HK-2 (cell line): Measurements from ENCODE around the gene ADD1.
"Not testable (repeated sequence)": the region's sequence is repeated elsewhere in the genome, so short reads cannot be mapped to it uniquely, and the experiment has no call there.

Experiments used
- DNase-seq: peaks from one replicate; pipeline ENCODE4 v3.0.0-alpha.2; 2018; ENCODE audit not compliant: unreplicated experiment

ADD1 gene

GRCh38 chr4:2886161-2886560 lies 42.5 kb downstream of the ADD1 start:
- DNase-seq = no peak

GRCh38 chr4:2886622-2887021 lies 43.0 kb downstream of the ADD1 start:
- no peak for DNase-seq

GRCh38 chr4:2887343-2887742 lies 43.7 kb downstream of the ADD1 start:
- DNase-seq = no peak

- no peak for DNase-seq
Observed at GRCh38 chr4:2888886-2889285, 45.2 kb downstream of the ADD1 start.

- no peak for DNase-seq
Observed at GRCh38 chr4:2891294-2891693, 47.6 kb downstream of the ADD1 start.

- DNase-seq = no peak
Observed at GRCh38 chr4:2893772-2894171, 50.1 kb downstream of the ADD1 start.

GRCh38 chr4:2898001-2898400 lies 54.4 kb downstream of the ADD1 start:
- DNase-seq = no peak

GRCh38 chr4:2900741-2901140 lies 57.1 kb downstream of the ADD1 start:
- no peak for DNase-seq

GRCh38 chr4:2901186-2901585 lies 57.5 kb downstream of the ADD1 start:
- no peak for DNase-seq

- DNase-seq = no peak
Observed at GRCh38 chr4:2902126-2902525, 58.5 kb downstream of the ADD1 start.

- DNase-seq = no peak
Observed at GRCh38 chr4:2905544-2905943, 61.9 kb downstream of the ADD1 start.

- no peak for DNase-seq
Observed at GRCh38 chr4:2906218-2906617, 62.6 kb downstream of the ADD1 start.

GRCh38 chr4:2907226-2907625 lies 63.6 kb downstream of the ADD1 start:
- DNase-seq = no peak

GRCh38 chr4:2907706-2908293 lies 64.2 kb downstream of the ADD1 start:
- DNase-seq = no peak

- no peak for DNase-seq
Observed at GRCh38 chr4:2908686-2909085, 65.0 kb downstream of the ADD1 start.

GRCh38 chr4:2909583-2909982 lies 65.9 kb downstream of the ADD1 start:
- DNase-seq = no peak

- DNase-seq = no peak
Observed at GRCh38 chr4:2910409-2910808, 66.8 kb downstream of the ADD1 start.

- no peak for DNase-seq
Observed at GRCh38 chr4:2911868-2912267, 68.2 kb downstream of the ADD1 start.

- DNase-seq = no peak
Observed at GRCh38 chr4:2913168-2913567, 69.5 kb downstream of the ADD1 start.

- DNase-seq = no peak
Observed at GRCh38 chr4:2914256-2915126, 70.8 kb downstream of the ADD1 start.

- no peak for DNase-seq
Observed at GRCh38 chr4:2915789-2916188, 72.1 kb downstream of the ADD1 start.

- not testable (repeated sequence) for DNase-seq
Observed at GRCh38 chr4:2916696-2917095, 73.1 kb downstream of the ADD1 start.

- not testable (repeated sequence) for DNase-seq
Observed at GRCh38 chr4:2918300-2918699, 74.7 kb downstream of the ADD1 start.
